IMR-90 (cell line): ENCODE measurements around the gene EPN3. TPM values are rescaled to one million over a fixed set of nuclear protein-coding genes. Genes with fewer than 3 reads are reported as not detected.

Experiments
- ATAC-seq: fragments of 200-7000 bp; cut with Tn5 transposase; 2 replicates; pipeline ENCODE4 v1.9.1; 2020; ENCODE audit warnings: low read depth, mild to moderate bottlenecking, moderate library complexity
- BruUV-seq: library from RNA; stranded (reverse); fragments of 400-500 nt; replicated peaks from 2 replicates; lab custom pipeline; 2021; lab: Mats Ljungman, UMichigan
- CTCF ChIA-PET: fragments of 300-600 bp; formaldehyde crosslinking; extraction: SDS; loops from one replicate; lab custom pipeline; 2021; ENCODE audit warnings: antibody characterized with exemption; lab: Yijun Ruan, JAX
- POLR2A ChIA-PET: fragments of 300-600 bp; sonication (Branson Sonifier 250); formaldehyde crosslinking; loops from one replicate; lab custom pipeline; 2022; ENCODE audit warnings: antibody characterized with exemption; ENCODE audit not compliant: unreplicated experiment; lab: Charles Lee
- DNase-seq: peaks from one replicate; pipeline ENCODE4 v3.0.0; 2013
- H2AFZ ChIP-seq: replicated peaks from 2 replicates; pipeline ENCODE3; 2013; ENCODE audit warnings: low read length, mild to moderate bottlenecking; ENCODE audit not compliant: poor library complexity
- H2AK5ac ChIP-seq: 2 replicates; pipeline ENCODE4 v1.6.1; 2013; ENCODE audit warnings: low read depth, low read length, inconsistent platforms
- H2AK9ac ChIP-seq: replicated peaks from 2 replicates; pipeline ENCODE3; 2013; ENCODE audit warnings: mild to moderate bottlenecking, low read depth, low read length, moderate library complexity; ENCODE audit not compliant: poor library complexity
- H2BK120ac ChIP-seq: 2 replicates; pipeline ENCODE4 v1.6.1; 2013; ENCODE audit warnings: low read depth, low read length, inconsistent platforms
- H2BK15ac ChIP-seq: 3 replicates; pipeline ENCODE4 v1.6.1; 2013; ENCODE audit warnings: low read depth, low read length, inconsistent platforms
- H2BK20ac ChIP-seq: 2 replicates; pipeline ENCODE4 v1.6.1; 2013; ENCODE audit warnings: low read depth, mild to moderate bottlenecking, inconsistent platforms, low read length, moderate library complexity
- H2BK5ac ChIP-seq: 2 replicates; pipeline ENCODE4 v1.6.1; 2013; ENCODE audit warnings: mild to moderate bottlenecking, low read depth, low read length, inconsistent platforms; ENCODE audit not compliant: poor library complexity, severe bottlenecking
- H3K14ac ChIP-seq: replicated peaks from 2 replicates; pipeline ENCODE4 v1.6.1; 2013; ENCODE audit warnings: low read depth, low read length, inconsistent platforms
- H3K18ac ChIP-seq: 2 replicates; pipeline ENCODE4 v1.6.1; 2013; ENCODE audit warnings: low read depth, low read length, control low read depth
- H3K23ac ChIP-seq: 2 replicates; pipeline ENCODE4 v1.6.1; 2013; ENCODE audit warnings: low read depth, low read length, inconsistent platforms
- H3K27ac ChIP-seq: 2 replicates; pipeline ENCODE4 v1.5.1; 2013; ENCODE audit warnings: mild to moderate bottlenecking, control low read depth, low read length; ENCODE audit not compliant: insufficient read depth
- H3K27me3 ChIP-seq: 2 replicates; pipeline ENCODE4 v1.6.1; 2013; ENCODE audit warnings: low read length; ENCODE audit not compliant: control insufficient read depth, insufficient read depth
- H3K36me3 ChIP-seq: 2 replicates; pipeline ENCODE4 v1.6.1; 2013; ENCODE audit warnings: low read length, mixed read lengths; ENCODE audit not compliant: control insufficient read depth, insufficient read depth
- H3K4ac ChIP-seq: 2 replicates; pipeline ENCODE4 v1.6.1; 2013; ENCODE audit warnings: low read depth, low read length, inconsistent platforms
- H3K4me1 ChIP-seq: 2 replicates; pipeline ENCODE4 v1.6.1; 2013; ENCODE audit warnings: low read length, mixed read lengths; ENCODE audit not compliant: control insufficient read depth, insufficient read depth
- H3K4me2 ChIP-seq: 2 replicates; pipeline ENCODE4 v1.6.1; 2013; ENCODE audit warnings: low read depth, mild to moderate bottlenecking, control low read depth, low read length, moderate library complexity
- H3K4me3 ChIP-seq: 2 replicates; pipeline ENCODE4 v1.5.1; 2013; ENCODE audit warnings: low read depth, mild to moderate bottlenecking, control low read depth, low read length, moderate library complexity; ENCODE audit not compliant: insufficient read depth
- H3K56ac ChIP-seq: 2 replicates; pipeline ENCODE4 v1.6.1; 2013; ENCODE audit warnings: low read length, inconsistent platforms; ENCODE audit not compliant: insufficient read depth; ENCODE audit errors: extremely low read depth
- H3K79me1 ChIP-seq, 2 experiments: 2 replicates each; pipeline ENCODE4 v1.6.1; 2013; ENCODE audit warnings: low read length in 2 of 2, inconsistent platforms in 1 of 2, low read depth in 1 of 2
- H3K9ac ChIP-seq: 2 replicates; pipeline ENCODE4 v1.6.1; 2013; ENCODE audit warnings: low read depth, low read length, control low read depth
- H3K9me1 ChIP-seq: 2 replicates; pipeline ENCODE4 v1.6.1; 2013; ENCODE audit warnings: low read length, inconsistent platforms; ENCODE audit not compliant: insufficient read depth
- H3K9me3 ChIP-seq: 2 replicates; pipeline ENCODE4 v1.6.1; 2013; ENCODE audit warnings: low read length; ENCODE audit not compliant: control insufficient read depth, insufficient read depth
- H4K20me1 ChIP-seq: 2 replicates; pipeline ENCODE4 v1.6.1; 2013; ENCODE audit warnings: low read length, inconsistent platforms; ENCODE audit not compliant: insufficient read depth
- H4K5ac ChIP-seq: 2 replicates; pipeline ENCODE4 v1.6.1; 2013; ENCODE audit warnings: mild to moderate bottlenecking, low read depth, low read length, control low read depth
- H4K8ac ChIP-seq, 2 experiments: 2 replicates each; pipeline ENCODE4 v1.6.1; 2013; ENCODE audit warnings: low read depth in 2 of 2, low read length in 2 of 2, control low read depth in 1 of 2, inconsistent platforms in 1 of 2
- H4K91ac ChIP-seq: 2 replicates; pipeline ENCODE4 v1.6.1; 2013; ENCODE audit warnings: low read depth, low read length, inconsistent platforms; ENCODE audit not compliant: insufficient read depth
- BHLHE40 ChIP-seq: fragments of 150-350 bp; IDR thresholded peaks from 2 replicates; pipeline ENCODE4 v1.6.1; 2016; ENCODE audit warnings: mild to moderate bottlenecking, low read depth, low read length
- CEBPB ChIP-seq: IDR thresholded peaks from 2 replicates; pipeline ENCODE4 v1.6.1; 2012; ENCODE audit warnings: low read depth, low read length, improper control_type of control experiment
- CHD1 ChIP-seq: IDR thresholded peaks from 2 replicates; pipeline ENCODE4 v1.6.1; 2012; ENCODE audit warnings: low read depth, low read length, improper control_type of control experiment
- CTCF ChIP-seq: conservative IDR thresholded peaks from 2 replicates; pipeline ENCODE4 v1.5.1; 2012; ENCODE audit warnings: mild to moderate bottlenecking, low read depth, low read length, improper control_type of control experiment
- ELK1 ChIP-seq: fragments of 150-350 bp; IDR thresholded peaks from 2 replicates; pipeline ENCODE4 v1.6.1; 2016; ENCODE audit warnings: low read depth, mild to moderate bottlenecking, low read length, moderate library complexity, borderline replicate concordance
- FOS ChIP-seq: fragments of 150-350 bp; IDR thresholded peaks from 2 replicates; pipeline ENCODE4 v1.6.1; 2016; ENCODE audit warnings: low read depth, low read length
- MAFK ChIP-seq: IDR thresholded peaks from 2 replicates; pipeline ENCODE4 v1.6.1; 2012; ENCODE audit warnings: low read depth, low read length, improper control_type of control experiment
- MAZ ChIP-seq: IDR thresholded peaks from 2 replicates; pipeline ENCODE4 v1.6.1; 2012; ENCODE audit warnings: low read depth, mild to moderate bottlenecking, low read length, improper control_type of control experiment, moderate library complexity, borderline replicate concordance
- MXI1 ChIP-seq: IDR thresholded peaks from 2 replicates; pipeline ENCODE4 v1.6.1; 2012; ENCODE audit warnings: low read depth, mild to moderate bottlenecking, low read length, moderate library complexity, borderline replicate concordance
- NFE2L2 ChIP-seq: fragments of 150-350 bp; IDR thresholded peaks from 2 replicates; pipeline ENCODE4 v1.6.1; 2016; ENCODE audit warnings: low read depth, mild to moderate bottlenecking, low read length
- POLR2A ChIP-seq: IDR thresholded peaks from 2 replicates; pipeline ENCODE4 v1.6.1; 2012; ENCODE audit warnings: mild to moderate bottlenecking, low read depth, low read length
- RAD21 ChIP-seq: IDR thresholded peaks from 2 replicates; pipeline ENCODE4 v1.6.1; 2012; ENCODE audit warnings: low read length, improper control_type of control experiment
- RCOR1 ChIP-seq: IDR thresholded peaks from 2 replicates; pipeline ENCODE4 v1.6.1; 2012; ENCODE audit warnings: mild to moderate bottlenecking, low read length, improper control_type of control experiment; ENCODE audit not compliant: insufficient replicate concordance
- RFX5 ChIP-seq: IDR thresholded peaks from 2 replicates; pipeline ENCODE4 v1.8.0; 2012; ENCODE audit warnings: low read depth, mild to moderate bottlenecking, low read length, moderate library complexity
- SMC3 ChIP-seq: fragments of 150-350 bp; IDR thresholded peaks from 2 replicates; pipeline ENCODE4 v1.6.1; 2016; ENCODE audit warnings: low read depth, mild to moderate bottlenecking, antibody characterized with exemption, low read length, moderate library complexity
- WGBS, 2 experiments: methylation state at CpG; one replicate each; pipeline versions ENCODE4 v1.1.5 to v1.1.7; 2013; ENCODE audit warnings: missing lambda C conversion rate in 2 of 2; ENCODE audit not compliant: insufficient read length in 1 of 2; ENCODE audit errors: extremely low coverage in 2 of 2; 5-methylcytosine and 5-hydroxymethylcytosine counted together
- dilution Hi-C: fragments of 300-500 bp; cut with HindIII; formaldehyde crosslinking; loops from one replicate; pipeline ENCODE4 v1.14.3; 2018; ENCODE audit warnings: low sequenced_read_pairs; ENCODE audit not compliant: unreplicated experiment
- in situ Hi-C: fragments of 300-500 bp; cut with MboI; formaldehyde crosslinking; loops from 3 replicates; pipeline ENCODE4 v1.14.3; 2019; ENCODE audit warnings: low sequenced_read_pairs, inconsistent platforms, mixed read lengths
- intact Hi-C: fragments of 100-400 bp; cut with micrococcal nuclease; formaldehyde crosslinking; loops from 2 replicates; pipeline ENCODE4 v1.10.0; 2022
- polyA plus RNA-seq, 3 experiments: library from polyadenylated mRNA; depleted of rRNA; stranded (reverse); fragments of >200 nt; gene quantifications; 2 replicates each; pipeline ENCODE4 v1.2.3, GENCODE V29; 2012; ENCODE audit warnings: low replicate concordance in 1 of 3
- total RNA-seq: library from RNA; depleted of rRNA; stranded (reverse); fragments of >200 nt; gene quantifications from 2 replicates; pipeline ENCODE4 v1.2.3, GENCODE V29; 2012
- TF ChIP-seq, protein P1 (sequence below): fragments of 150-350 bp; IDR thresholded peaks from 2 replicates; pipeline ENCODE4 v1.6.1; 2017; ENCODE audit warnings: mild to moderate bottlenecking, antibody characterized with exemption, low read length, low read depth

Gene EPN3
- total and polyA plus RNA-seq, 2 of the 4 experiments (the other 2 are of a cell fraction) = 0.09 TPM; not detected in 1

- Histone ChIP-seq H4K20me1 (no peaks in the 10 kb centered on the region), H2AK9ac (no peak overlapping the region), H3K14ac (no peak overlapping the region), H3K4me3 (no peak overlapping the region), H2AFZ (no peak overlapping the region), H4K5ac (no peak overlapping the region), H4K8ac (no peak overlapping the region), H2BK5ac (no peak overlapping the region), H3K9me1 (no peaks in the 10 kb centered on the region), H3K36me3 (no peaks in the 10 kb centered on the region), H3K9ac (no peak overlapping the region), H3K4me1 (no peaks in the 10 kb centered on the region), H2BK15ac (no peak overlapping the region), H2AK5ac (no peak overlapping the region), H3K56ac (no peak overlapping the region), H4K91ac (no peak overlapping the region), H3K9me3 (no peaks in the 10 kb centered on the region), H3K23ac (no peak overlapping the region), H3K27ac (no peak overlapping the region), H2BK120ac (no peak overlapping the region), H3K79me1 (no peaks in the 10 kb centered on the region), H3K18ac (no peak overlapping the region), H3K4ac (no peak overlapping the region), H3K4me2 (no peak overlapping the region), H3K27me3 (peaks cover 79% of the 10 kb centered on the region), H2BK20ac (no peak overlapping the region)
- no peak for TF ChIP-seq MAZ
- no peak for TF ChIP-seq ELK1
- no peak for TF ChIP-seq FOS
- TF ChIP-seq MXI1 = no peak
- TF ChIP-seq CTCF = no peak
- TF ChIP-seq CEBPB = no peak
- TF ChIP-seq NFE2L2 = no peak
- no peak for TF ChIP-seq BHLHE40
- TF ChIP-seq RCOR1 = no peak
- no peak for TF ChIP-seq SMC3
- no peak for TF ChIP-seq RAD21
- no peak for TF ChIP-seq CHD1
- TF ChIP-seq RFX5 = no peak
- no peak for TF ChIP-seq MAFK
- TF ChIP-seq, protein P1, sequence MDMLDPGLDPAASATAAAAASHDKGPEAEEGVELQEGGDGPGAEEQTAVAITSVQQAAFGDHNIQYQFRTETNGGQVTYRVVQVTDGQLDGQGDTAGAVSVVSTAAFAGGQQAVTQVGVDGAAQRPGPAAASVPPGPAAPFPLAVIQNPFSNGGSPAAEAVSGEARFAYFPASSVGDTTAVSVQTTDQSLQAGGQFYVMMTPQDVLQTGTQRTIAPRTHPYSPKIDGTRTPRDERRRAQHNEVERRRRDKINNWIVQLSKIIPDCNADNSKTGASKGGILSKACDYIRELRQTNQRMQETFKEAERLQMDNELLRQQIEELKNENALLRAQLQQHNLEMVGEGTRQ = no peak
- no peak for TF ChIP-seq POLR2A
- dilution Hi-C loops (no loop called here), in situ Hi-C loops (no loop called here), intact Hi-C loops (no loop called here)
- WGBS, 2 experiments = 80% methylated on average over 1 of the region's 2 CpGs; no CpG with 5 or more reads in 1 of the 2 experiments
- ChIA-PET POLR2A (no interaction called here), CTCF (no interaction called here)
- BruUV-seq = no TSS peak
- ATAC-seq (no peak), DNase-seq (no peak)
These were observed 50.2 kb downstream of the EPN3 start for GRCh38 chr17:50582741-50583140.
